Mesenchymal stem cell (in vitro differentiated cells and primary cell): ENCODE measurements around the gene S100A14.
"Not testable (repeated sequence)": the region's sequence is repeated elsewhere in the genome, so short reads cannot be mapped to it uniquely, and the experiment has no call there.

Experiments used
- DNase-seq: peaks from one replicate; pipeline ENCODE4 v3.0.0-alpha.2; 2013
- H2AFZ ChIP-seq: one replicate; pipeline ENCODE4 v1.6.1; 2013; ENCODE audit warnings: low read depth, mild to moderate bottlenecking, control low read depth, inconsistent platforms, low read length, moderate library complexity
- H2AK5ac ChIP-seq: 2 replicates; pipeline ENCODE4 v1.6.1; 2013; ENCODE audit warnings: low read length, moderate library complexity, mild to moderate bottlenecking, inconsistent platforms; ENCODE audit not compliant: severe bottlenecking
- H2BK120ac ChIP-seq: one replicate; pipeline ENCODE4 v1.6.1; 2013; ENCODE audit warnings: low read depth, mild to moderate bottlenecking, inconsistent platforms, low read length, moderate library complexity
- H2BK12ac ChIP-seq, 2 experiments: one replicate each; pipeline ENCODE4 v1.6.1; 2013; ENCODE audit warnings: inconsistent platforms in 2 of 2, low read length in 2 of 2, mild to moderate bottlenecking in 2 of 2, moderate library complexity in 2 of 2, control low read depth in 1 of 2
- H2BK15ac ChIP-seq: one replicate; pipeline ENCODE4 v1.6.1; 2013; ENCODE audit warnings: mild to moderate bottlenecking, low read depth, inconsistent platforms; ENCODE audit not compliant: poor library complexity, severe bottlenecking
- H2BK5ac ChIP-seq: 2 replicates; pipeline ENCODE4 v1.6.1; 2013; ENCODE audit warnings: low read depth, mild to moderate bottlenecking, low read length, control low read depth, inconsistent platforms; ENCODE audit not compliant: poor library complexity, severe bottlenecking
- H3K14ac ChIP-seq, 2 experiments: one replicate each; pipeline ENCODE4 v1.6.1; 2013; ENCODE audit warnings: inconsistent platforms in 2 of 2, low read length in 2 of 2, control low read depth in 1 of 2, mild to moderate bottlenecking in 1 of 2, moderate library complexity in 1 of 2
- H3K18ac ChIP-seq, 2 experiments: one replicate each; pipeline ENCODE4 v1.6.1; 2013; ENCODE audit warnings: inconsistent platforms in 2 of 2, low read length in 2 of 2, control low read depth in 1 of 2, low read depth in 1 of 2, mild to moderate bottlenecking in 1 of 2
- H3K23ac ChIP-seq, 2 experiments: one replicate each; pipeline ENCODE4 v1.6.1; 2013; ENCODE audit warnings: inconsistent platforms in 2 of 2, low read length in 2 of 2, mild to moderate bottlenecking in 2 of 2, moderate library complexity in 2 of 2, control low read depth in 1 of 2
- H3K27ac ChIP-seq: 2 replicates; pipeline ENCODE4 v1.5.1; 2013; ENCODE audit warnings: mild to moderate bottlenecking, moderate library complexity, low read length, control low read depth, inconsistent platforms; ENCODE audit not compliant: poor library complexity, severe bottlenecking
- H3K27me3 ChIP-seq, 2 experiments: 2 replicates each; pipeline versions ENCODE4 v1.6.1 to v1.7.0; 2013; ENCODE audit warnings: low read length in 2 of 2, mild to moderate bottlenecking in 2 of 2, moderate library complexity in 2 of 2, control low read depth in 1 of 2, inconsistent platforms in 1 of 2; ENCODE audit not compliant: control insufficient read depth in 1 of 2, insufficient read depth in 1 of 2
- H3K36me3 ChIP-seq, 2 experiments: 2 replicates each; pipeline versions ENCODE4 v1.6.1 to v1.7.0; 2013; ENCODE audit warnings: low read length in 2 of 2, control low read depth in 1 of 2, inconsistent platforms in 1 of 2, low read depth in 1 of 2, mild to moderate bottlenecking in 1 of 2; ENCODE audit not compliant: insufficient read depth in 2 of 2, control insufficient read depth in 1 of 2
- H3K4ac ChIP-seq, 2 experiments: one replicate each; pipeline ENCODE4 v1.6.1; 2013; ENCODE audit warnings: inconsistent platforms in 2 of 2, low read length in 2 of 2, mild to moderate bottlenecking in 2 of 2, moderate library complexity in 2 of 2, control low read depth in 1 of 2, low read depth in 1 of 2
- H3K4me1 ChIP-seq: 2 replicates; pipeline ENCODE4 v1.6.1; 2013; ENCODE audit warnings: low read depth, low read length, control low read depth; ENCODE audit not compliant: control insufficient read depth, insufficient read depth
- H3K4me2 ChIP-seq: 2 replicates; pipeline ENCODE4 v1.6.1; 2013; ENCODE audit warnings: low read length, mild to moderate bottlenecking, inconsistent platforms; ENCODE audit not compliant: poor library complexity, severe bottlenecking
- H3K4me3 ChIP-seq, 2 experiments: 2 replicates each; pipeline versions ENCODE4 v1.5.1 to v1.7.0; 2013; ENCODE audit warnings: low read length in 2 of 2, mild to moderate bottlenecking in 2 of 2, control low read depth in 1 of 2, low read depth in 1 of 2; ENCODE audit not compliant: insufficient read depth in 1 of 2
- H3K79me1 ChIP-seq: replicated peaks from 2 replicates; pipeline ENCODE4 v1.6.1; 2013; ENCODE audit warnings: mild to moderate bottlenecking, control low read depth, low read length, inconsistent platforms; ENCODE audit not compliant: poor library complexity, severe bottlenecking
- H3K9ac ChIP-seq: 2 replicates; pipeline ENCODE4 v1.7.0; 2013; ENCODE audit warnings: mild to moderate bottlenecking, low read length, moderate library complexity
- H3K9me3 ChIP-seq: 2 replicates; pipeline ENCODE4 v1.7.0; 2013; ENCODE audit warnings: mild to moderate bottlenecking, low read length; ENCODE audit not compliant: control insufficient read depth
- H4K8ac ChIP-seq: one replicate; pipeline ENCODE4 v1.6.1; 2013; ENCODE audit warnings: inconsistent platforms, mild to moderate bottlenecking, low read length, moderate library complexity
- H4K91ac ChIP-seq: one replicate; pipeline ENCODE4 v1.6.1; 2013; ENCODE audit warnings: mild to moderate bottlenecking, low read length, inconsistent platforms
- WGBS: methylation state at CpG from one replicate; pipeline ENCODE4 v1.1.7; 2013; ENCODE audit warnings: mixed read lengths; 5-methylcytosine and 5-hydroxymethylcytosine counted together

The S100A14 gene

DNA sequence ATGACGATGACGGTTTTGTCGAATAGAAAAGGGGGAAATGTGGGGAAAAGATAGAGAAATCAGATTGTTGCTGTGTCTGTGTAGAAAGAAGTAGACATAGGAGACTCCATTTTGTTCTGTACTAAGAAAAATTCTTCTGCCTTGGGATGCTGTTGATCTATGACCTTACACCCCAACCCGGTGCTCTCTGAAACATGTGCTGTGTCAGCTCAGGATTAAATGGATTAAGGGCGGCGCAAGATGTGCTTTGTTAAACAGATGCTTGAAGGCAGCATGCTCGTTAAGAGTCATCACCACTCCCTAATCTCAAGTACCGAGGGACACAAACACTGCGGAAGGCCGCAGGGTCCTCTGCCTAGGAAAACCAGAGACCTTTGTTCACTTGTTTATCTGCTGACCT lies 40.6 kb downstream of the S100A14 start:
- H3K23ac ChIP-seq, H3K4me2 ChIP-seq, H2AFZ ChIP-seq, H2AK5ac ChIP-seq, H3K79me1 ChIP-seq, H3K4ac ChIP-seq, H3K18ac ChIP-seq, H3K27me3 ChIP-seq, H3K27ac ChIP-seq, H3K4me3 ChIP-seq, H2BK15ac ChIP-seq, H4K91ac ChIP-seq, H3K14ac ChIP-seq, H3K36me3 ChIP-seq, H2BK120ac ChIP-seq, H3K9me3 ChIP-seq, H2BK12ac ChIP-seq, H4K8ac ChIP-seq, H3K4me1 ChIP-seq, DNase-seq, H3K9ac ChIP-seq, H2BK5ac ChIP-seq: not testable (repeated sequence)
- WGBS = 75% methylated on average over 6 of the region's 10 CpGs

DNA sequence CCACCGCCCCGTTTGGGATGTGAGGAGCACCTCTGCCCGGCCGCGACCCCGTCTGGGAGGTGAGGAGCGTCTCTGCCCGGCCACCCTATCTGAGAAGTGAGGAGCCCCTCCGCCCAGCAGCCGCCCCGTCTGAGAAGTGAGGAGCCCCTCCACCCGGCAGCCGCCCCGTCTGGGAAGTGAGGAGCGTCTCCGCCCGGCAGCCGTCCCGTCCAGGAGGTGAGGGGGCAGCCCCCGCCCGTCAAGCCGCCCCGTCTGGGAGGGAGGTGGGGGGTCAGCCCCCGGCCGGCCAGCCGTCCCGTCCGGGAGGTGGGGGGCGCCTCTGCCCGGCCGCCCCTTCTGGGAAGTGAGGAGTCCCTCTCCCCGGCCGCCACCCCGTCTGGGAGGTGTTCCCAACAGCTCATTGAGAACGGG lies 41.0 kb downstream of the S100A14 start:
- H3K36me3 ChIP-seq, H3K79me1 ChIP-seq, H3K27me3 ChIP-seq, H2BK5ac ChIP-seq, H3K18ac ChIP-seq, H3K4ac ChIP-seq, H3K9ac ChIP-seq, H4K8ac ChIP-seq, DNase-seq, H2BK15ac ChIP-seq, H2AK5ac ChIP-seq, H3K9me3 ChIP-seq, H2BK12ac ChIP-seq, H3K27ac ChIP-seq, H3K4me2 ChIP-seq, H3K23ac ChIP-seq, H3K14ac ChIP-seq, H3K4me3 ChIP-seq, H2BK120ac ChIP-seq, H2AFZ ChIP-seq, H4K91ac ChIP-seq, H3K4me1 ChIP-seq: not testable (repeated sequence)
- WGBS = 97% methylated on average over 29 of the region's 35 CpGs

- H3K18ac ChIP-seq = no peak overlapping the region
- 93% methylated on average over 2 of the region's 3 CpGs for WGBS
- peak overlapping the region; percentile 92 for H2AK5ac ChIP-seq
- peaks cover 0 to 3% of the 10 kb centered on the region in 2 experiments for H3K36me3 ChIP-seq
- H3K23ac ChIP-seq = no peak overlapping the region
- peak; percentile 71 for DNase-seq
- peaks cover 9% of the 10 kb centered on the region for H3K4me1 ChIP-seq
- no peaks in the 10 kb centered on the region for H3K79me1 ChIP-seq
- no peak overlapping the region for H2AFZ ChIP-seq
- no peak overlapping the region for H3K4me2 ChIP-seq
- peak overlapping the region in 1 of 2 experiments; percentile 14 for H3K4me3 ChIP-seq
- no peak overlapping the region for H3K27ac ChIP-seq
- peak overlapping the region in 1 of 2 experiments; percentile 29 for H2BK12ac ChIP-seq
- no peaks in the 10 kb centered on the region for H3K9me3 ChIP-seq
- H2BK120ac ChIP-seq = no peak overlapping the region
- H3K4ac ChIP-seq = no peak overlapping the region
- no peak overlapping the region for H4K8ac ChIP-seq
- no peak overlapping the region for H3K14ac ChIP-seq
- H3K9ac ChIP-seq = peak overlapping the region; percentile 69
- no peak overlapping the region for H2BK15ac ChIP-seq
- H2BK5ac ChIP-seq = no peak overlapping the region
- H4K91ac ChIP-seq = no peak overlapping the region
- no peaks in the 10 kb centered on the region for H3K27me3 ChIP-seq
Measured at GRCh38 chr1:153573351-153573750, 42.8 kb downstream of the S100A14 start.

GRCh38 chr1:153572569-153573015 lies 43.5 kb downstream of the S100A14 start:
- no peak overlapping the region for H4K8ac ChIP-seq
- no peak overlapping the region for H2BK120ac ChIP-seq
- 27% methylated on average over 3 of the region's 3 CpGs for WGBS
- no peak overlapping the region for H2BK12ac ChIP-seq
- peak overlapping the region in 1 of 2 experiments; percentile 28 for H3K18ac ChIP-seq
- no peak overlapping the region for H4K91ac ChIP-seq
- peaks cover 0 to under 1% of the 10 kb centered on the region in 2 experiments for H3K36me3 ChIP-seq
- H3K27ac ChIP-seq = peak overlapping the region; percentile 22
- no peak overlapping the region for H3K23ac ChIP-seq
- peak; percentile 87 for DNase-seq
- no peak overlapping the region for H3K4me2 ChIP-seq
- H3K4me3 ChIP-seq = peak overlapping the region in 1 of 2 experiments; percentile 14
- peak overlapping the region; percentile 69 for H3K9ac ChIP-seq
- H3K79me1 ChIP-seq = no peaks in the 10 kb centered on the region
- H2AFZ ChIP-seq = no peak overlapping the region
- no peaks in the 10 kb centered on the region for H3K9me3 ChIP-seq
- H2BK15ac ChIP-seq = no peak overlapping the region
- H3K4ac ChIP-seq = no peak overlapping the region
- no peaks in the 10 kb centered on the region for H3K27me3 ChIP-seq
- H2AK5ac ChIP-seq = no peak overlapping the region
- H3K14ac ChIP-seq = no peak overlapping the region
- no peak overlapping the region for H2BK5ac ChIP-seq
- peaks cover 13% of the 10 kb centered on the region for H3K4me1 ChIP-seq
